SK-N-SH (cell line): ENCODE measurements around the gene MAGEF1. TPM values are rescaled to one million over a fixed set of nuclear protein-coding genes. Genes with fewer than 3 reads are reported as not detected.
A peak's percentile ranks its signal among the peaks of the same experiment; 100 is the strongest.

Experiments
- CTCF ChIA-PET: fragments of 300-600, 350-600 bp; formaldehyde crosslinking; extraction: SDS; loops from one replicate; lab custom pipeline; 2021; lab: Yijun Ruan, JAX
- POLR2A ChIA-PET: fragments of 350-600 bp; sonication (Branson Sonifier 250); formaldehyde crosslinking; extraction: SDS; loops from one replicate; lab custom pipeline; 2020; ENCODE audit warnings: antibody characterized with exemption, inconsistent platforms; lab: Yijun Ruan, JAX
- DNase-seq: peaks from one replicate; pipeline ENCODE4 v3.0.0; 2012
- H2AFZ ChIP-seq: fragments of 200-600 bp; sonication (generic); 2 replicates; pipeline ENCODE4 v1.8.1; 2016; ENCODE audit warnings: antibody characterized with exemption, mild to moderate bottlenecking, low read depth
- H3F3A ChIP-seq: fragments of 200-600 bp; sonication (generic); replicated peaks from 2 replicates; pipeline ENCODE3; 2016; ENCODE audit warnings: antibody characterized with exemption, mild to moderate bottlenecking; ENCODE audit not compliant: insufficient read depth
- H3K27ac ChIP-seq, 2 experiments: fragments of 200-500 bp in 1 of 2; fragments of 200-600 bp in 1 of 2; sonication (Bioruptor generic) in 1 of 2; sonication (generic), shearing (Covaris generic) in 1 of 2; 2 replicates each; pipeline versions ENCODE4 v1.5.1 to v1.6.1; 2014 to 2016; ENCODE audit warnings: low read depth in 2 of 2, inconsistent platforms in 1 of 2, low read length in 1 of 2, mild to moderate bottlenecking in 1 of 2, mixed read lengths in 1 of 2
- H3K27me3 ChIP-seq: fragments of 200-600 bp; sonication (generic), shearing (Covaris generic); 2 replicates; pipeline ENCODE4 v1.6.1; 2016; ENCODE audit warnings: mixed run types; ENCODE audit not compliant: insufficient read depth
- H3K36me3 ChIP-seq, 2 experiments: fragments of 200-500 bp in 1 of 2; fragments of 200-600 bp in 1 of 2; sonication (Bioruptor generic) in 1 of 2; sonication (generic) in 1 of 2; replicated peaks in 1 of 2; 2 replicates each; pipeline versions ENCODE3 to v1.5.1; 2014 to 2016; ENCODE audit warnings: low read length in 1 of 2, mild to moderate bottlenecking in 1 of 2; ENCODE audit not compliant: insufficient read depth in 2 of 2, control insufficient read depth in 1 of 2
- H3K4me1 ChIP-seq, 2 experiments: fragments of 200-500 bp in 1 of 2; fragments of 200-600 bp in 1 of 2; sonication (Bioruptor generic) in 1 of 2; sonication (generic), shearing (Covaris generic) in 1 of 2; 2 replicates each; pipeline versions ENCODE4 v1.5.1 to v1.6.1; 2014 to 2016; ENCODE audit warnings: low read depth in 1 of 2, low read length in 1 of 2, mixed run types in 1 of 2; ENCODE audit not compliant: insufficient read depth in 2 of 2, control insufficient read depth in 1 of 2
- H3K4me2 ChIP-seq: fragments of 200-600 bp; sonication (generic), shearing (Covaris generic); 2 replicates; pipeline ENCODE4 v1.6.1; 2017; ENCODE audit warnings: mixed run types
- H3K4me3 ChIP-seq, 2 experiments: fragments of 200-500 bp in 1 of 2; fragments of 200-600 bp in 1 of 2; sonication (Bioruptor generic) in 1 of 2; sonication (generic), shearing (Covaris generic) in 1 of 2; 2 replicates each; pipeline versions ENCODE4 v1.5.1 to v1.8.1; 2014 to 2016; ENCODE audit warnings: low read depth in 2 of 2, inconsistent platforms in 1 of 2, low read length in 1 of 2, mild to moderate bottlenecking in 1 of 2, mixed read lengths in 1 of 2, moderate library complexity in 1 of 2
- H3K79me2 ChIP-seq: fragments of 200-600 bp; sonication (generic); 2 replicates; pipeline ENCODE4 v1.8.1; 2017; ENCODE audit warnings: mild to moderate bottlenecking; ENCODE audit not compliant: insufficient read depth
- H3K9ac ChIP-seq: fragments of 200-600 bp; sonication (generic); 2 replicates; pipeline ENCODE4 v1.6.1; 2017; ENCODE audit warnings: mixed run types
- H3K9me2 ChIP-seq: fragments of 200-600 bp; sonication (generic); 2 replicates; pipeline ENCODE4 v1.6.1; 2017; ENCODE audit warnings: mixed run types
- H3K9me3 ChIP-seq: fragments of 200-600 bp; sonication (generic); 2 replicates; pipeline ENCODE4 v1.6.1; 2017; ENCODE audit warnings: mixed run types, mild to moderate bottlenecking, moderate library complexity
- H4K20me1 ChIP-seq: fragments of 200-600 bp; sonication (generic); 2 replicates; pipeline ENCODE4 v1.6.1; 2017; ENCODE audit warnings: mild to moderate bottlenecking, mixed run types; ENCODE audit not compliant: insufficient read depth
- CHD2 ChIP-seq: fragments of 150-350 bp; IDR thresholded peaks from 2 replicates; pipeline ENCODE4 v1.6.1; 2018; ENCODE audit warnings: low read length; ENCODE audit not compliant: partially characterized antibody
- FOSL2 ChIP-seq: IDR thresholded peaks from 2 replicates; pipeline ENCODE4 v1.4.0; 2012; ENCODE audit warnings: low read depth, mild to moderate bottlenecking, moderate library complexity, borderline replicate concordance
- FOXJ3 ChIP-seq: sonication (generic); formaldehyde crosslinking; IDR thresholded peaks from 2 replicates; pipeline ENCODE4 v1.5.1; 2020; ENCODE audit warnings: mild to moderate bottlenecking, missing genetic modification reagents
- FOXM1 ChIP-seq: IDR thresholded peaks from 2 replicates; pipeline ENCODE4 v1.4.0; 2012; ENCODE audit warnings: low read depth, mild to moderate bottlenecking
- GATA2 ChIP-seq: sonication (generic); formaldehyde crosslinking; IDR thresholded peaks from 2 replicates; pipeline ENCODE4 v1.5.0; 2020; ENCODE audit warnings: mild to moderate bottlenecking, missing genetic modification reagents
- IRF3 ChIP-seq: fragments of 150-350 bp; IDR thresholded peaks from 2 replicates; pipeline ENCODE4 v1.6.1; 2016; ENCODE audit warnings: mild to moderate bottlenecking, low read depth, low read length
- MXI1 ChIP-seq: IDR thresholded peaks from 2 replicates; pipeline ENCODE4 v1.6.1; 2012; ENCODE audit warnings: mild to moderate bottlenecking, low read depth, low read length, improper control_type of control experiment
- POLR2AphosphoS5 ChIP-seq: IDR thresholded peaks from 2 replicates; pipeline ENCODE4 v1.6.1; 2012; ENCODE audit warnings: low read depth, low read length
- RCOR1 ChIP-seq: fragments of 150-350 bp; IDR thresholded peaks from 2 replicates; pipeline ENCODE4 v1.6.1; 2017; ENCODE audit warnings: antibody characterized with exemption, low read length
- REST ChIP-seq: IDR thresholded peaks from 2 replicates; pipeline ENCODE4 v1.6.1; 2012; ENCODE audit warnings: mild to moderate bottlenecking, low read depth, low read length, moderate library complexity
- RFX5 ChIP-seq: IDR thresholded peaks from 2 replicates; pipeline ENCODE4 v1.6.1; 2012; ENCODE audit warnings: mild to moderate bottlenecking, improper control_type of control experiment, low read length
- TAF1 ChIP-seq: IDR thresholded peaks from 2 replicates; pipeline ENCODE4 v1.6.1; 2012; ENCODE audit warnings: low read depth, mild to moderate bottlenecking, low read length, moderate library complexity, borderline replicate concordance
- TEAD4 ChIP-seq: IDR thresholded peaks from 2 replicates; pipeline ENCODE4 v1.4.0; 2012; ENCODE audit warnings: mild to moderate bottlenecking, borderline replicate concordance; ENCODE audit not compliant: insufficient read depth
- USF2 ChIP-seq: fragments of 150-350 bp; IDR thresholded peaks from 2 replicates; pipeline ENCODE4 v1.6.1; 2017; ENCODE audit warnings: antibody characterized with exemption, low read length, low read depth, borderline replicate concordance
- ZBTB33 ChIP-seq: IDR thresholded peaks from 2 replicates; pipeline ENCODE4 v1.4.0; 2012; ENCODE audit warnings: low read depth, borderline replicate concordance
- WGBS: methylation state at CpG from one replicate; pipeline ENCODE4 v1.1.6; 2017; ENCODE audit warnings: low lambda C conversion rate; 5-methylcytosine and 5-hydroxymethylcytosine counted together
- polyA plus RNA-seq, 3 experiments: library from polyadenylated mRNA; depleted of rRNA; stranded (reverse); fragments of >200 nt; gene quantifications; 2 replicates each; pipeline ENCODE4 v1.2.3, GENCODE V29; 2012

Gene MAGEF1
- polyA plus RNA-seq, 1 of the 3 experiments (the other 2 are of a cell fraction): 45.2 TPM

- TF ChIP-seq REST: peak; percentile 24; the same call in 1 of the 2 replicates
- peak; percentile 75 for TF ChIP-seq TAF1
- 0 out of 2 replicates have a peak, but pooled peaks have one; percentile 5 for TF ChIP-seq RCOR1
- no peak; the same call in 1 of the 2 replicates for TF ChIP-seq RFX5
- TF ChIP-seq POLR2AphosphoS5: peak; percentile 81
- TF ChIP-seq ZBTB33: no peak
Measured at GRCh38 chr3:184711493-184712247, at the start of gene MAGEF1 (continued).

- no peak for DNase-seq
- H3K9ac ChIP-seq: no peak overlapping the region
- H3K4me3 ChIP-seq: no peak overlapping the region
- no peaks in the 10 kb centered on the region for H3K9me3 ChIP-seq
- no peaks in the 10 kb centered on the region for H3K36me3 ChIP-seq
- H3K4me1 ChIP-seq: peaks cover 0 to 2% of the 10 kb centered on the region in 2 experiments; a peak in 1 of 4 replicates
- H3K79me2 ChIP-seq: no peaks in the 10 kb centered on the region
- no peak overlapping the region for H2AFZ ChIP-seq
- WGBS: 72% methylated on average over 6 of the region's 13 CpGs
- no peaks in the 10 kb centered on the region for H3K27me3 ChIP-seq
- H3K27ac ChIP-seq: no peak overlapping the region
- POLR2A ChIA-PET: interaction anchor here (1.2 kb wide), 1 partner anchor 50 kb away, joined by 4 read pairs; the partner anchor contains the start of gene MAGEF1
- TF ChIP-seq FOXM1 (no peak), USF2 (no peak), GATA2 (CRISPR knock-in tag) (no peak), RFX5 (no peak), RCOR1 (no peak), IRF3 (no peak), MXI1 (no peak), CHD2 (no peak), FOSL2 (no peak), FOXJ3 (CRISPR knock-in tag) (no peak), TEAD4 (no peak)
- H3F3A ChIP-seq: no peaks in the 10 kb centered on the region
- no peaks in the 10 kb centered on the region for H4K20me1 ChIP-seq
- no peaks in the 10 kb centered on the region for H3K9me2 ChIP-seq
- CTCF ChIA-PET: interaction anchor here (1.0 to 3.0 kb wide), 5 partner anchors 10 to 200 kb away, joined by 3 to 14 read pairs (median 3); partner anchors contain the start of gene EPHB3
- no peak overlapping the region for H3K4me2 ChIP-seq
Measured at GRCh38 chr3:184761075-184761841, 49.4 kb upstream of the MAGEF1 start.
